HEK293T (cell line): ENCODE results near the gene SPOUT1.
"Not testable (repeated sequence)": the region's sequence is repeated elsewhere in the genome, so short reads cannot be mapped to it uniquely, and the experiment has no call there.

Experiments
- FOXA1 ChIP-seq: fragments of 450-650 bp; IDR thresholded peaks from 2 replicates; pipeline ENCODE4 v1.6.1; 2016; ENCODE audit warnings: mild to moderate bottlenecking
- FOXK2 ChIP-seq: fragments of 450-650 bp; IDR thresholded peaks from 2 replicates; pipeline ENCODE4 v1.6.1; 2016; ENCODE audit warnings: mild to moderate bottlenecking
- FOXM1 ChIP-seq: fragments of 450-650 bp; IDR thresholded peaks from 2 replicates; pipeline ENCODE4 v1.6.1; 2017; ENCODE audit warnings: mild to moderate bottlenecking, borderline replicate concordance
- HDGF ChIP-seq: fragments of 450-650 bp; IDR thresholded peaks from 2 replicates; pipeline ENCODE4 v1.6.1; 2017; ENCODE audit warnings: antibody characterized with exemption, borderline replicate concordance
- LEF1 ChIP-seq: fragments of 450-650 bp; IDR thresholded peaks from 2 replicates; pipeline ENCODE4 v1.6.1; 2017; ENCODE audit warnings: mild to moderate bottlenecking, borderline replicate concordance
- SP1 ChIP-seq: fragments of 450-650 bp; IDR thresholded peaks from 2 replicates; pipeline ENCODE4 v1.6.1; 2017
- SUZ12 ChIP-seq: fragments of 450-650 bp; IDR thresholded peaks from 2 replicates; pipeline ENCODE4 v1.6.1; 2016; ENCODE audit warnings: mild to moderate bottlenecking
- ZNF384 ChIP-seq: fragments of 450-650 bp; IDR thresholded peaks from 2 replicates; pipeline ENCODE4 v1.6.1; 2016

GRCh38 chr9:128794961-128795360 lies 34.6 kb downstream of the SPOUT1 start:
- TF ChIP-seq LEF1, SP1, FOXM1, FOXA1, ZNF384, HDGF, SUZ12, FOXK2: not testable (repeated sequence)
